ENCODE data around the gene CORO2A. TPM values are rescaled to one million over a fixed set of nuclear protein-coding genes. Genes with fewer than 3 reads are reported as not detected.

CORO2A gene
- total RNA-seq, 3 donors from 2014 or later: 1.4 to 7.2 (median 7.2) TPM

DNA sequence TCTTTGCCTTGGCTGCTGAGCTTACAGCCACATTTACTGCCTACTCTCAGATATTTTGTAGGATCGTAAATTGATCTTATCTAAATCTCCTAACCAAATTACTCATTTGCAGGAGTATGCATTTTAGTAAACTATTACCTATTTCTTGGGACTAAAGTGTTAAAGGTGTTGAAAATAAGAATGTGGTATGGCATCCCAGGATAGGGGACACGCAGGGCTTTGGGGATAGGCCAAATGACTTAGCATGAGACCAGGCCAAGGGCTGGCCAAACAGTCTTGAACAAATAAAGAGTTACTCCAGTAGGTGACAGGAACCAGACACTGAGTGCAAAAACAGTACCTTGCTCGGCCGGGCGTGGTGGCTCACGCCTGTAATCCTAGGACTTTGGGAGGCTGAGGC lies 37.9 kb upstream of the CORO2A start:
- Histone ChIP-seq H3K27me3 (no peaks in the 10 kb centered on the region), H3K9me3 (no peaks in the 10 kb centered on the region), H3K4me1 (no peaks in the 10 kb centered on the region), H3K36me3 (no peaks in the 10 kb centered on the region), H3K4me3 (no peak overlapping the region), H3K27ac (no peak overlapping the region)
- intact Hi-C loops (cut with DNase I; ENCODE audit: low total_unique reads): no loop called here
- DNase-seq (ENCODE audit: low spot score in 2 of 2): no peak
- TF ChIP-seq POLR2AphosphoS5 (IDR thresholded peaks at IDR 0.05) (no peak), POLR2A (IDR thresholded peaks at IDR 0.05) (no peak)
- TF ChIP-seq, protein P1, sequence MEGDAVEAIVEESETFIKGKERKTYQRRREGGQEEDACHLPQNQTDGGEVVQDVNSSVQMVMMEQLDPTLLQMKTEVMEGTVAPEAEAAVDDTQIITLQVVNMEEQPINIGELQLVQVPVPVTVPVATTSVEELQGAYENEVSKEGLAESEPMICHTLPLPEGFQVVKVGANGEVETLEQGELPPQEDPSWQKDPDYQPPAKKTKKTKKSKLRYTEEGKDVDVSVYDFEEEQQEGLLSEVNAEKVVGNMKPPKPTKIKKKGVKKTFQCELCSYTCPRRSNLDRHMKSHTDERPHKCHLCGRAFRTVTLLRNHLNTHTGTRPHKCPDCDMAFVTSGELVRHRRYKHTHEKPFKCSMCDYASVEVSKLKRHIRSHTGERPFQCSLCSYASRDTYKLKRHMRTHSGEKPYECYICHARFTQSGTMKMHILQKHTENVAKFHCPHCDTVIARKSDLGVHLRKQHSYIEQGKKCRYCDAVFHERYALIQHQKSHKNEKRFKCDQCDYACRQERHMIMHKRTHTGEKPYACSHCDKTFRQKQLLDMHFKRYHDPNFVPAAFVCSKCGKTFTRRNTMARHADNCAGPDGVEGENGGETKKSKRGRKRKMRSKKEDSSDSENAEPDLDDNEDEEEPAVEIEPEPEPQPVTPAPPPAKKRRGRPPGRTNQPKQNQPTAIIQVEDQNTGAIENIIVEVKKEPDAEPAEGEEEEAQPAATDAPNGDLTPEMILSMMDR (IDR thresholded peaks at IDR 0.05): no peak

DNA sequence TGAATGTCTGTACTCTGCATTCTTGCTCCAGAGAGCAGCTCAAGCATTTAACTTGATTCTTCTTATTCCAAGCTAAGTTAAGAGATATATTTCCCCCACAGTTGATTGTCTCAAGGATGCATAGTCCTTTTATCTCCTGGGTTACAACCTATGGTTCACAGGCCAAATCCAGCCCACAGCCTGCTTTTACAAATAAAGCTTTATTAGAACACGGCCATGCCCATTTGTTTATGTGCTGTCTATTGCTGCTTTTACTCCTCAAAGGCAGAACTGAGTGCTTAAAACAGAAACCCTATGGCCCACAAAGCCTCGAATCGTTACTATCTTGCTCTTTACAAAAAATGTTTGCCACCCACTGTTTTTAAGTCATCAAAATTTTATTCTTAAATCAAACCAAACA lies 37.2 kb upstream of the CORO2A start:
- no peak for DNase-seq (ENCODE audit: low spot score in 2 of 2)
- intact Hi-C loops (cut with DNase I; ENCODE audit: low total_unique reads): no loop called here
- no peaks in the 10 kb centered on the region for H3K27me3 ChIP-seq
- H3K9me3 ChIP-seq: no peaks in the 10 kb centered on the region
- no peak for TF ChIP-seq POLR2AphosphoS5 (IDR thresholded peaks at IDR 0.05)
- TF ChIP-seq, protein P1 (IDR thresholded peaks at IDR 0.05): no peak
- TF ChIP-seq POLR2A (IDR thresholded peaks at IDR 0.05): no peak
- no peaks in the 10 kb centered on the region for H3K4me1 ChIP-seq
- H3K27ac ChIP-seq: peak overlapping the region in 1 of 2 donors; percentile 32
- H3K4me3 ChIP-seq: no peak overlapping the region
- no peaks in the 10 kb centered on the region for H3K36me3 ChIP-seq

DNA sequence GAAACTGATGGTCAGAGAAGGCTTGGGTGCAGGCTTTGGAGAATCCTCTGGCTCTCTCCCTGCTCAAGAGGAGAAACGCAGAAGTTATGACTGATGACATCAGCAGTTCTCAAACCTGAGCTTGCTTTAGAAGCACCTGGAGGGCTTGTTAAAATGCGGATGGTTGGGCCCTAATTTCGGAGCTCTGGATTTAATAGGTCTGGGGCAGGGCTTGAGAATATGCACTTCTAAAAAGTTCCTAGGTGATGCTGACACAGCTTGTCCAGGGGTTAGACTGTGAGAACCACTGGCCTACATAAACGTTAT lies 36.6 kb upstream of the CORO2A start:
- Histone ChIP-seq H3K27me3 (no peaks in the 10 kb centered on the region), H3K27ac (peak overlapping the region; percentile 32 to 48), H3K9me3 (no peaks in the 10 kb centered on the region), H3K36me3 (no peaks in the 10 kb centered on the region), H3K4me1 (no peaks in the 10 kb centered on the region), H3K4me3 (no peak overlapping the region)
- no peak for DNase-seq (ENCODE audit: low spot score in 2 of 2)
- TF ChIP-seq POLR2A (IDR thresholded peaks at IDR 0.05) (no peak), POLR2AphosphoS5 (IDR thresholded peaks at IDR 0.05) (no peak)
- TF ChIP-seq, protein P1 (IDR thresholded peaks at IDR 0.05): no peak
- intact Hi-C loops (cut with DNase I; ENCODE audit: low total_unique reads): no loop called here

DNA sequence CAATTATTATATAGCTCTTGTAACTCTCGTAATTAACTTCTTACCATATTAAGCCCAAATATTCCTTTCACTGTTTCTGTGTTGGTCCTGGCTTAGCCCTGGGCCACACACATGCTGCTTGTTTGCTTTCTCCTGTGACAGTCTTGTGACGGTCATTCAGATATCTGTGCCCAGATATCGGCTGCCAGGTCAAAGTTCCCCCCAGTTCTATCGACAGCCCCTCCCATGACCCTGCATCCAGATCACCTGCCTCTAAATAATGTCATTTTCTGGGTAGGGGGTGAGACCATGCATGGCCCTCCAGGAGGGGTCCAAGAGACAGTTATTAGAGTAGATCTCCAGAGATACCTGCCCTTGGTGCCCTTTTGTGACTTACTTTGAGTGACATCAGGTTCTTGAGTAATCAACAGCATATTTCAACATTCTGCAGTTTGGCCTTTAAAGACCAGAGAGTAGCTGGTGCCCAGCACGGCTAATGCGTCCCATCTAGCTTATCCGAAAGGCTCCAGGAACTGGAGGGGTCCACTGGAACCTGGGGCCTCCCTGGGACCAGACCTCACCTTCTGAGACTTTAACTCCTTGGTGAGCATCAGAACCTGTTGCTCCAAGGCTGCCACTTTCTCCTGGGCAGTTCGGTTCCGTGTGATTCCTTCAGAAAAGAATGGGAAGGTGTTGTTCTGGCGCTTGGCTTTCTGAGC lies 36.1 kb upstream of the CORO2A start:
- intact Hi-C loops (cut with DNase I; ENCODE audit: low total_unique reads): no loop called here
- Histone ChIP-seq H3K4me1 (no peaks in the 10 kb centered on the region), H3K27me3 (no peaks in the 10 kb centered on the region), H3K9me3 (no peaks in the 10 kb centered on the region), H3K4me3 (no peak overlapping the region), H3K36me3 (no peaks in the 10 kb centered on the region), H3K27ac (peak overlapping the region; percentile 48 to 59)
- TF ChIP-seq, protein P1 (IDR thresholded peaks at IDR 0.05): no peak
- TF ChIP-seq POLR2A (IDR thresholded peaks at IDR 0.05) (no peak), POLR2AphosphoS5 (IDR thresholded peaks at IDR 0.05) (no peak)
- DNase-seq (ENCODE audit: low spot score in 2 of 2): no peak

DNA sequence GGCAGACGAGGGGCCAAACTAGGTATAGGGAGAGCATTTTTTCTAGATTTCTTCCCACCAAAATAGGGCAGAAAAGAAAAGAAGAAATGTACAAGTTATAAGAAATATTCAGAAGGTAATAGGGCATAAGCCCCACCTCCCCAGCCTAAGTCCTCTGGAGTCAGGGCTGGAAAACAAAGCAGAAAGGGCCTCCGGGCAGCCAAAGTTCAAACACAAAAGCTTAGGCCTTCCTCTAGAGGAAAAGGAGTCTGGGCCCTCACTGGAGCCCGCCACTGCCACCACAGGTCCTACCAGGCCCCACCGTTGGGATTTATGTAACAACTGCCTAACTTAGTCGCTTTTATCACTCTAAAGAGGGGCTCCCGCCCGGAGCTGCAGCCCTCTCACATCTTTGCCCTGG lies 35.4 kb upstream of the CORO2A start:
- DNase-seq (ENCODE audit: low spot score in 2 of 2): no peak

More for the DNA sequence above, 35.4 kb upstream of the CORO2A start:
- Histone ChIP-seq H3K4me1 (no peaks in the 10 kb centered on the region), H3K36me3 (no peaks in the 10 kb centered on the region), H3K27me3 (no peaks in the 10 kb centered on the region), H3K9me3 (no peaks in the 10 kb centered on the region), H3K4me3 (no peak overlapping the region), H3K27ac (peak overlapping the region; percentile 48 to 59)
- intact Hi-C loops (cut with DNase I; ENCODE audit: low total_unique reads): no loop called here
- TF ChIP-seq POLR2A (IDR thresholded peaks at IDR 0.05): no peak
- no peak for TF ChIP-seq POLR2AphosphoS5 (IDR thresholded peaks at IDR 0.05)
- TF ChIP-seq, protein P1 (IDR thresholded peaks at IDR 0.05): no peak
